Activated CD4-positive, alpha-beta T cell treated with anti-CD3 and anti-CD28 coated beads, Interleukin-2, amount 50 U/mL, for 4 hours (primary cell): ENCODE data around the gene ERLEC1.
A peak's percentile ranks its signal among the peaks of the same experiment; 100 is the strongest.
"Not testable (repeated sequence)": the region's sequence is repeated elsewhere in the genome, so short reads cannot be mapped to it uniquely, and the experiment has no call there.

ENCODE experiments used
- DNase-seq, 2 experiments: peaks; one replicate each; pipeline ENCODE4 v3.0.0-alpha.2; 2020

Gene ERLEC1, protein sequence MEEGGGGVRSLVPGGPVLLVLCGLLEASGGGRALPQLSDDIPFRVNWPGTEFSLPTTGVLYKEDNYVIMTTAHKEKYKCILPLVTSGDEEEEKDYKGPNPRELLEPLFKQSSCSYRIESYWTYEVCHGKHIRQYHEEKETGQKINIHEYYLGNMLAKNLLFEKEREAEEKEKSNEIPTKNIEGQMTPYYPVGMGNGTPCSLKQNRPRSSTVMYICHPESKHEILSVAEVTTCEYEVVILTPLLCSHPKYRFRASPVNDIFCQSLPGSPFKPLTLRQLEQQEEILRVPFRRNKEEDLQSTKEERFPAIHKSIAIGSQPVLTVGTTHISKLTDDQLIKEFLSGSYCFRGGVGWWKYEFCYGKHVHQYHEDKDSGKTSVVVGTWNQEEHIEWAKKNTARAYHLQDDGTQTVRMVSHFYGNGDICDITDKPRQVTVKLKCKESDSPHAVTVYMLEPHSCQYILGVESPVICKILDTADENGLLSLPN

GRCh38 chr2:53786705-53787613 is at the start of gene ERLEC1, which contains the start of gene ASB3:
Gene ERLEC1 (plus strand): TSS chr2:53787044. CDS start chr2:53787211, 167 bp downstream.
Gene ASB3 (minus strand): TSS chr2:53786953. CDS start chr2:53765572, 21,381 bp downstream.
- peak; percentile 77 to 80 for DNase-seq

DNA sequence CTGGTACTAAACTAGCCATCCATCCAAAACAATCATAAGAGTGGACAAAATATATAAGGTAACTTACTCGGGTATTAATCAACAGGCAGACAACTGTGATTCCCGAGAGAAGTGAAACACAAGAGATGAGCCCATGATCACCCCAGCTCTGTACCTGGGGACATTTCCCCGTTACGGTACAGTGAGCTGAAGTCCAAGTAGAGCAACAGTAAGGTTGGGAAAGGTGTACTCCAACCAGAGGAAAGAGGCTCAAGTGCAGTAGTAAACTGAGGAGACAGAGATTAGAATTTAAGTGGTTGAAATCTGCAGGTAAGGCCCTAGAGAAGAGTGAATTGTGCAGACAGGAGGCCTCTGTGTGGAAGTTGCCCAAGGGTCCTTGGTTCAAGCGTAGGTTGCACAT is 49.8 kb upstream of the ERLEC1 start:
- DNase-seq, result no peak

- DNase-seq, result no peak
Measured at GRCh38 chr2:53739032-53739431, 47.8 kb upstream of the ERLEC1 start.

DNA sequence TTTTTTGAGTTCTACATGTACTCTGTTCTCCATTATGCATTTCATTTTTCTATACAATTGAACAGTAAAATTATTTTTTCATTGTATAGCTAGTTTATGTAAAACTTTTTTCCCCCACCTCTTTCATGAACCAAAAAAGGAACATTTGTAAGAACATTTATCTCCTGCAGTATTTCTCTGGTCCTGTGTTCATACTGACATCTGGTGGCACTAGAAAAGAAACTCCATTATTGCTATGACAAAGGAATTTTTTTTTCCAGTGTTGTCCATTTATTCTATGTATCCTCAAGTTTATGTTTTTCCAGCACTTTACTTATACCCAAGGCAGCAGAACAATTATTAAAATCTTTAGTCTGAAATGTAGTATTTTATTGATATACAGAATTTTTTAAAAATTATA is 46.7 kb upstream of the ERLEC1 start:
- no peak for DNase-seq

- no peak for DNase-seq
Measured at GRCh38 chr2:53744395-53745065, 42.3 kb upstream of the ERLEC1 start.

DNA sequence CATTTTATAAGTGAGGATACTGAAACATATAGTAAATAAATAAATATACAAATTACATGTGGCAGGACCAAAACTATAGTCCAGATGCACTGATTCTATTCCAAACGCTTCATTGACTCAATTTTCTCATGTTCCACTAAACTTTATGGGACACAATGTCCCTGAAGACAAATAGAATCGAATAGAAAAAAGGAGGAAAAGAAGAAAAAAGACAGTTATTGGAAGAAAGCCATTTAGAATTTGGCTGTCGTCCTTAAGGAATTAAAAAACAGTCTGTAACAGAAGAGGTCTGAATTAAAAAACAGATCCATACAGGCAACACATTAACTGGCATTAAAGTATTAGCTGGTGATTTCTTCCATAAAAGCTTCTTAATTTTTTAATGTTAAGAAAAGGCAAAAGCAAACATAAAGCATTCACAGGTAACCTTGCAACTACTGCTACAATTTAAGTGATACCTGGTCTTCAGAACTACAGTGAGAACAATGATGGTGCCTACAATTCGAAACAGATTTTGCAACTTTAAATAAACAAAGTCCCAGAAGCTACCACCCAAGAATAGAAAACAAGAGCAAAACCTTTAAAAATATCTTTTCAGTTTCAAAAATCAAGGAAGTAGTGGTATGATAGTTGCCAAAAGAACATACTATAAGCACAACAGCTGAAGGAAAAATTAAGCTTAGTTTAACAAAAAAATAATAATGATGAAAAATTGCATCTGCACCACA is 36.6 kb upstream of the ERLEC1 start:
- DNase-seq, result no peak

- DNase-seq, result no peak
Measured at GRCh38 chr2:53751728-53752127, 35.1 kb upstream of the ERLEC1 start.

- DNase-seq, result no peak
Measured at GRCh38 chr2:53752385-53752784, 34.5 kb upstream of the ERLEC1 start.

DNA sequence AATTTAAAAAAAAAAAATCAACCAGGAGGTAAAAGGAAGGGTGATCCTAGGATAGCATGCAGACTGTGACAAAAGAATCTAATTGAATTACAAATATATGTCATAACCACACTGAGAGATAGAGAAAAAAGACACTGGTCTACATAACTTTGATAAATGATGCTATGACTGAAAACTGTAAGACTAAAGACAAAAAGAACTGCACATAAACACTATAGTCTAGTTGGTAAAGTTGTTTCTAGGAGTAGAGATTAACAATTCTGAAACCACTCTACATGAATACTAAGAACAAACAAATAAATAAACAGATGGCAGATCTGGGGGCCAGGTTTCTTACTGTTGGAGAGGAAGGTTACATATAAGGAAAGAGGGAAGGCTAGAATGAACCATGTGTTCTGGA is 33.8 kb upstream of the ERLEC1 start:
- no peak for DNase-seq

GRCh38 chr2:53755121-53755520 is 31.7 kb upstream of the ERLEC1 start:
- no peak for DNase-seq

- no peak for DNase-seq
Measured at GRCh38 chr2:53756644-53757043, 30.2 kb upstream of the ERLEC1 start.

DNA sequence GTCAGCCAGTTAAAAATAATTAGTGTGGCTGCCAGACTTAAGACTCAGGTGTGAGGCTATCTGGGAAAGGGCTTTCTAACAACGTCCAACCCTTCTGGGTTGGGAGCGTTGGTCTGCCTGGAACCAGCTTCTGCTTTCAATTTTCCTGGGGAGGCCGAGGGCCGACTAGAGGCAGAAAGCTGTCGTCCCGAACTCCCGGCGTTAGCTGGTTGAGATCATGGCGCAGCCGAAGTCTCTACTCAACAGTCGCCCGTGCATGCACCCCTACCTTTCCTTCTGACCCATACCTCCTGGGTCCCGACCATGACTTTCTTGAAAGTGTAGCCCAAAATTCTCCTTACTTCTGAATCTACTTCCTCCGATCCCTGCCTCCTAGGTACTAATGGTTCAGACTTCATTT is 29.6 kb upstream of the ERLEC1 start:
- not testable (repeated sequence) for DNase-seq

GRCh38 chr2:53765767-53766166 is 21.1 kb upstream of the ERLEC1 start:
- DNase-seq, result no peak

- DNase-seq, result peak; percentile 78 to 81
Measured at GRCh38 chr2:53767405-53768241, 19.2 kb upstream of the ERLEC1 start, which contains the start of gene CHAC2. Gene CHAC2 (plus strand): TSS chr2:53767804. CDS start chr2:53767887, 83 bp downstream.

GRCh38 chr2:53768242-53768542 is 18.7 kb upstream of the ERLEC1 start:
- DNase-seq, result no peak

DNA sequence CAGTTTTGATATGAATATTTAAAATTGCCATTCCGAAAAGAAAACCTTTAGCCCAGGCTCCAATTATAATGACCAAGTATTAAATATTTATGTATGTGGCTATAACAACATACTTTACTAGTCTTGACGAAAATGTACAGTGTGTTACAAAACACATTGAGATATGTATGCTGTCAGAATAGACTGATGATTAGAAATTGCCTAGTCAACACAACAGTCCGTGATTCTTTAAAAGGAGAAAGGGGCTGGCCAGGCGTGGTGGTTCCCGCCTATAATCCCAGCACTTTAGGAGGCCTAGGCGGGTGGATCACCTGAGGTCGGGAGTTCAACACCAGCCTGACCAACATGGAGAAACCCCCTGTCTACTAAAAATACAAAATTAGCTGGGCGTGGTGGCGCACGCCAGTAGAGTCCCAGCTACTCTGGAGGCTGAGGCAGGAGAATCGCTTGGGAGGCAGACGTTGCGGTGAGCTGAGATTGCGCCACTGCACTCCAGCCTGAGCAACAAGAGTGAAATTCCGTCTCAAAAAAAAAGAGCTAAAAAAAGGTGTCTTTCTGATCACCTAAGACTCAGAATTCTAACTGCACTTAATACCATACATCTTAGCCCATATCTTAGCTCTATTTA is 17.4 kb upstream of the ERLEC1 start:
- DNase-seq, result no peak

- DNase-seq, result no peak
Measured at GRCh38 chr2:53770264-53770663, 16.6 kb upstream of the ERLEC1 start.

GRCh38 chr2:53777134-53777533 is 9.7 kb upstream of the ERLEC1 start:
- DNase-seq, result no peak

DNA sequence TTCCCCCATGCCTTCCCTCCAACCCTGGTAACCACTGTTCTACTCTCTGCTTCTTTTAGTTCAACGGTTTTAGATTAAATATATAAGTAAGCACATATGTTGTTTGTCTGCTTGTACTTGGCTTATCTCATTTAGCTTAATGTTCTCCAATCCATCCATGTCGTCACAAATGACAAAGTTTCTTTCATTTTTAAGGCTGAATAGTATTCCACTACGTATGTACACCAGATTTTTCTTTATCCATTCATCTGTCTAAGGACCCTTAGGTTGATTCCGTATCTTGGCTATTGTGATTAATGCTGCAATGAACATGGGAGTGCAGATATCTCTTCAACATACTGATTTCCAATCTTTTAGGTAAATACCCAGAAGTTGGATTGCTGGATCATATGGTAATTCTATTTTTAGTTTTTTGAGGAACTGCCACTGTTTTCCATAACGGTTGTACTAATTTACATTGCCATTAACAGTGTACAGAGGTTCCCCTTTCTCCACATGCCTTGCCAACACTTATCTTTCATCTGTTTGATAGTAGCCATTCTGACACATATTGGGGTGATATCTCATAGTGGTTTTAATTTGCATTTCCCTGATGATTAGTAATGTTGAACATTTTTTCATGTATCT is 8.2 kb upstream of the ERLEC1 start:
- no peak for DNase-seq

- DNase-seq, result no peak
Measured at GRCh38 chr2:53780056-53780455, 6.8 kb upstream of the ERLEC1 start.
